Measurements from ENCODE around the gene PPP1R13L. TPM values are rescaled to one million over a fixed set of nuclear protein-coding genes. Genes with fewer than 3 reads are reported as not detected.
"Not testable (repeated sequence)": the region's sequence is repeated elsewhere in the genome, so short reads cannot be mapped to it uniquely, and the experiment has no call there.

The PPP1R13L gene
- total RNA-seq, 3 donors from 2014 or later = 21.1 to 36.7 (median 30.8) TPM

- peaks cover 11% of the 10 kb centered on the region for H3K4me1 ChIP-seq (ENCODE audit: low read depth)
- intact Hi-C loops (cut with DNase I, micrococcal nuclease) = loop anchor here in 1 of 2 donors (5.0 kb wide), 1 partner anchor 92 kb away; the partner anchor contains the start of gene EXOC3L2
- H3K9me3 ChIP-seq = no peaks in the 10 kb centered on the region
- no peaks in the 10 kb centered on the region for H3K36me3 ChIP-seq (ENCODE audit: low read depth)
- no peak for TF ChIP-seq CTCF (IDR thresholded peaks at IDR 0.05)
- DNase-seq = no peak
- ATAC-seq = no peak
- no peak overlapping the region for H3K4me3 ChIP-seq
Measured at GRCh38 chr19:45339629-45340028, 65.2 kb downstream of the PPP1R13L start.

- no peak for ATAC-seq
- intact Hi-C loops (cut with DNase I, micrococcal nuclease) = loop anchor here in 1 of 2 donors (5.0 kb wide), 1 partner anchor 89 kb away; the partner anchor contains the start of gene EXOC3L2
- TF ChIP-seq CTCF (IDR thresholded peaks at IDR 0.05) = no peak
- no peak for DNase-seq
- H3K36me3 ChIP-seq (ENCODE audit: low read depth) = no peaks in the 10 kb centered on the region
- H3K4me1 ChIP-seq (ENCODE audit: low read depth) = peaks cover 11% of the 10 kb centered on the region
- no peak overlapping the region for H3K4me3 ChIP-seq
- no peaks in the 10 kb centered on the region for H3K9me3 ChIP-seq
Measured at GRCh38 chr19:45336696-45337251, 68.1 kb downstream of the PPP1R13L start.

GRCh38 chr19:45334881-45335280 lies 70.0 kb downstream of the PPP1R13L start:
- not testable (repeated sequence) for DNase-seq; H3K4me3 ChIP-seq; H3K36me3 ChIP-seq (ENCODE audit: low read depth); H3K9me3 ChIP-seq; ATAC-seq; H3K4me1 ChIP-seq (ENCODE audit: low read depth)
- intact Hi-C loops (cut with DNase I, micrococcal nuclease) = loop anchor here in 1 of 2 donors (5.0 kb wide), 1 partner anchor 88 kb away; the partner anchor contains the start of gene EXOC3L2

- H3K9me3 ChIP-seq = no peaks in the 10 kb centered on the region
- peaks cover 3% of the 10 kb centered on the region for H3K4me1 ChIP-seq (ENCODE audit: low read depth)
- no peak for TF ChIP-seq CTCF (IDR thresholded peaks at IDR 0.05)
- peak in 1 of 3 donors; percentile 7 for DNase-seq
- ATAC-seq = no peak
- H3K36me3 ChIP-seq (ENCODE audit: low read depth) = no peaks in the 10 kb centered on the region
- H3K4me3 ChIP-seq = no peak overlapping the region
- intact Hi-C loops (cut with DNase I, micrococcal nuclease) = no loop called here
Measured at GRCh38 chr19:45333609-45334303, 71.1 kb downstream of the PPP1R13L start.

GRCh38 chr19:45331411-45331810 lies 73.5 kb downstream of the PPP1R13L start:
- ATAC-seq = no peak

More at GRCh38 chr19:45331411-45331810, 73.5 kb downstream of the PPP1R13L start:
- intact Hi-C loops (cut with DNase I, micrococcal nuclease) = no loop called here
- no peak overlapping the region for H3K4me3 ChIP-seq
- TF ChIP-seq CTCF (IDR thresholded peaks at IDR 0.05) = no peak
- no peaks in the 10 kb centered on the region for H3K4me1 ChIP-seq (ENCODE audit: low read depth)
- DNase-seq = no peak
- no peaks in the 10 kb centered on the region for H3K36me3 ChIP-seq (ENCODE audit: low read depth)
- no peaks in the 10 kb centered on the region for H3K9me3 ChIP-seq

Small RNA genes within 50 kb of the gene (microRNA-seq; reads per million reads assigned to microRNA genes)
- gene MIR6088 = not detected

Other genes starting within 250 kb of the PPP1R13L start
- not detected for gene NKPD1, start 244.1 kb downstream of the PPP1R13L start, total RNA-seq
- 10 to 100 TPM; 29.0 to 45.1 (median 37.4) TPM for gene TRAPPC6A, start 226.8 kb downstream of the PPP1R13L start, total RNA-seq
- 10 to 100 TPM in 2 of 3 donors, 1 to 10 TPM in 1; 9.8 to 12.3 (median 11.6) TPM for gene BLOC1S3, start 226.3 kb downstream of the PPP1R13L start, total RNA-seq
- 1 to 10 TPM in 2 of 3 donors, under 1 TPM in 1; 0.70 to 1.4 (median 1.2) TPM for gene EXOC3L2, start 159.7 kb downstream of the PPP1R13L start, total RNA-seq
- 10 to 100 TPM; 15.7 to 34.6 (median 17.0) TPM for gene MARK4, start 153.8 kb downstream of the PPP1R13L start, total RNA-seq
- gene CKM, start 82.2 kb downstream of the PPP1R13L start, total RNA-seq = 1 to 10 TPM; 1.1 to 2.0 (median 1.6) TPM
- gene KLC3, start 64.3 kb downstream of the PPP1R13L start, total RNA-seq = not detected
- gene ERCC2, start 34.5 kb downstream of the PPP1R13L start, total RNA-seq = 10 to 100 TPM; 11.2 to 22.9 (median 14.7) TPM
- gene POLR1G, start 1.6 kb upstream of the PPP1R13L start, total RNA-seq = 1 to 10 TPM; 3.2 to 4.1 (median 3.2) TPM
- 10 to 100 TPM; 37.7 to 51.2 (median 46.6) TPM for gene ERCC1, start 18.8 kb upstream of the PPP1R13L start, total RNA-seq
- gene FOSB, start 62.9 kb upstream of the PPP1R13L start, total RNA-seq = 10 to 100 TPM in 1 of 3 donors, 1 to 10 TPM in 1, under 1 TPM in 1; 0.58 to 10.3 (median 1.6) TPM
- gene RTN2, start 92.0 kb upstream of the PPP1R13L start, total RNA-seq = 10 to 100 TPM in 1 of 3 donors, 1 to 10 TPM in 2; 3.1 to 18.2 (median 6.2) TPM
- 1 to 10 TPM in 1 of 3 donors, under 1 TPM in 2; 0.43 to 1.3 (median 0.87) TPM for gene PPM1N, start 93.4 kb upstream of the PPP1R13L start, total RNA-seq
- 100 to 1,000 TPM; 190 to 252 (median 235) TPM for gene VASP, start 102.4 kb upstream of the PPP1R13L start, total RNA-seq
- 10 to 100 TPM; 12.1 to 16.4 (median 13.4) TPM for gene OPA3, start 179.7 kb upstream of the PPP1R13L start, total RNA-seq
- 1 to 10 TPM in 2 of 3 donors, under 1 TPM in 1; 0.84 to 1.0 (median 1.0) TPM for gene GPR4, start 197.1 kb upstream of the PPP1R13L start, total RNA-seq
- 100 to 1,000 TPM in 1 of 3 donors, 10 to 100 TPM in 2; 59.9 to 119 (median 79.1) TPM for gene EML2, start 234.3 kb upstream of the PPP1R13L start, total RNA-seq